GM23338 (cell line): ENCODE results near the gene ACSL6. TPM values are rescaled to one million over a fixed set of nuclear protein-coding genes. Genes with fewer than 3 reads are reported as not detected.

Source experiments
- ATAC-seq: fragments of 200-7000 bp; cut with Tn5 transposase; 3 replicates; pipeline ENCODE4 v1.9.1; 2020
- DNase-seq: peaks from one replicate; pipeline ENCODE4 v3.0.0-alpha.2; 2015; ENCODE audit warnings: low spot score
- H2AFZ ChIP-seq: fragments of 200-600 bp; sonication (generic); 2 replicates; pipeline ENCODE4 v1.8.0; 2016; ENCODE audit warnings: antibody characterized with exemption, mild to moderate bottlenecking, moderate library complexity
- H3F3A ChIP-seq: fragments of 200-600 bp; sonication (generic); replicated peaks from 2 replicates; pipeline ENCODE4 v1.8.0; 2017; ENCODE audit warnings: antibody characterized with exemption, mixed run types, low read depth
- H3K27ac ChIP-seq: fragments of 200-600 bp; sonication (generic); 2 replicates; pipeline ENCODE4 v1.6.1; 2016; ENCODE audit warnings: low read depth
- H3K27me3 ChIP-seq: fragments of 200-600 bp; sonication (generic); 2 replicates; pipeline ENCODE4 v1.8.0; 2016; ENCODE audit warnings: mild to moderate bottlenecking, mixed run types, moderate library complexity; ENCODE audit not compliant: insufficient read depth
- H3K36me3 ChIP-seq: fragments of 200-600 bp; sonication (generic); 2 replicates; pipeline ENCODE4 v1.8.0; 2016; ENCODE audit warnings: mild to moderate bottlenecking; ENCODE audit not compliant: insufficient read depth
- H3K4me1 ChIP-seq: fragments of 200-600 bp; sonication (generic); 2 replicates; pipeline ENCODE4 v1.8.0; 2016; ENCODE audit warnings: mild to moderate bottlenecking, moderate library complexity; ENCODE audit not compliant: insufficient read depth
- H3K4me2 ChIP-seq: fragments of 200-600 bp; sonication (generic); 2 replicates; pipeline ENCODE4 v1.7.1; 2017; ENCODE audit warnings: mixed run types
- H3K4me3 ChIP-seq: fragments of 200-600 bp; sonication (generic); 2 replicates; pipeline ENCODE4 v1.6.1; 2016; ENCODE audit warnings: mixed run types
- H3K79me2 ChIP-seq: fragments of 200-600 bp; sonication (generic); replicated peaks from 2 replicates; pipeline ENCODE4 v1.8.0; 2017; ENCODE audit warnings: mild to moderate bottlenecking; ENCODE audit not compliant: insufficient read depth
- H3K9me2 ChIP-seq: fragments of 200-600 bp; sonication (generic); 2 replicates; pipeline ENCODE4 v1.8.0; 2017; ENCODE audit not compliant: insufficient read depth
- H4K20me1 ChIP-seq: fragments of 200-600 bp; sonication (generic); replicated peaks from 2 replicates; pipeline ENCODE4 v1.8.0; 2017; ENCODE audit warnings: mild to moderate bottlenecking; ENCODE audit not compliant: insufficient read depth
- H3K27ac Mint-ChIP-seq: 2 replicates; pipeline ENCODE4 v1.8.0; 2020; ENCODE audit warnings: inconsistent platforms, mild to moderate bottlenecking, moderate library complexity, mixed read lengths
- H3K27me3 Mint-ChIP-seq: 3 replicates; pipeline ENCODE4 v1.8.0; 2022; ENCODE audit warnings: low read depth, mild to moderate bottlenecking, moderate library complexity, mixed read lengths, inconsistent platforms; ENCODE audit not compliant: insufficient read depth, poor library complexity
- H3K36me3 Mint-ChIP-seq: 3 replicates; pipeline ENCODE4 v1.8.0; 2021; ENCODE audit warnings: low read depth, mild to moderate bottlenecking, inconsistent platforms, moderate library complexity, mixed read lengths
- H3K4me1 Mint-ChIP-seq: 3 replicates; pipeline ENCODE4 v1.8.0; 2020; ENCODE audit warnings: mild to moderate bottlenecking, inconsistent platforms, mixed read lengths
- H3K4me3 Mint-ChIP-seq: 3 replicates; pipeline ENCODE4 v1.8.0; 2021; ENCODE audit warnings: moderate library complexity, mild to moderate bottlenecking, inconsistent platforms, mixed read lengths
- H3K9me3 Mint-ChIP-seq: 3 replicates; pipeline ENCODE4 v1.8.0; 2020; ENCODE audit warnings: moderate library complexity, mild to moderate bottlenecking, inconsistent platforms, mixed read lengths
- EZH2 ChIP-seq: fragments of 200-600 bp; sonication (generic); IDR thresholded peaks from one replicate; pipeline ENCODE4 v1.8.0; 2017; ENCODE audit warnings: antibody characterized with exemption, mild to moderate bottlenecking, low read depth; ENCODE audit not compliant: unreplicated experiment
- JUNB ChIP-seq: IDR thresholded peaks from one replicate; pipeline ENCODE4 v1.6.1; 2016; ENCODE audit warnings: antibody characterized with exemption; ENCODE audit not compliant: unreplicated experiment
- NANOG ChIP-seq: IDR thresholded peaks from 2 replicates; pipeline ENCODE4 v1.6.1; 2016; ENCODE audit warnings: antibody characterized with exemption, borderline replicate concordance
- STAT1 ChIP-seq: IDR thresholded peaks from one replicate; pipeline ENCODE4 v1.6.1; 2016; ENCODE audit warnings: antibody characterized with exemption; ENCODE audit not compliant: unreplicated experiment
- polyA plus RNA-seq: library from polyadenylated mRNA; unstranded; fragments of >200 nt; fragmentation: Nextera tagmentation; extraction: Ambion mirVana; gene quantifications from 2 replicates; pipeline ENCODE4 v1.2.1, GENCODE V29; 2016
- total RNA-seq: library from RNA; depleted of rRNA; stranded (reverse); fragments of >200 nt; shearing (Covaris generic); gene quantifications from 2 replicates; pipeline ENCODE4 v1.2.3, GENCODE V29; 2014
- TF ChIP-seq, protein P1 (sequence below), 2 experiments: fragments of 200-600 bp in 1 of 2; sonication (generic) in 1 of 2; conservative IDR thresholded peaks; 2 replicates each; pipeline versions ENCODE4 v1.5.1 to v1.6.1; 2016 to 2017; ENCODE audit warnings: antibody characterized with exemption in 2 of 2, low read depth in 2 of 2, mild to moderate bottlenecking in 2 of 2, moderate library complexity in 1 of 2
- TF ChIP-seq, protein P2 (sequence below): IDR thresholded peaks from one replicate; pipeline ENCODE4 v1.6.1; 2018; ENCODE audit warnings: antibody characterized with exemption; ENCODE audit not compliant: unreplicated experiment
- TF ChIP-seq, protein P3 (sequence below): IDR thresholded peaks from 2 replicates; pipeline ENCODE4 v1.6.1; 2016; ENCODE audit warnings: antibody characterized with exemption

Gene ACSL6
- total and polyA plus RNA-seq, 2 experiments from 2014 or later: 0.76 to 3.6 TPM

DNA sequence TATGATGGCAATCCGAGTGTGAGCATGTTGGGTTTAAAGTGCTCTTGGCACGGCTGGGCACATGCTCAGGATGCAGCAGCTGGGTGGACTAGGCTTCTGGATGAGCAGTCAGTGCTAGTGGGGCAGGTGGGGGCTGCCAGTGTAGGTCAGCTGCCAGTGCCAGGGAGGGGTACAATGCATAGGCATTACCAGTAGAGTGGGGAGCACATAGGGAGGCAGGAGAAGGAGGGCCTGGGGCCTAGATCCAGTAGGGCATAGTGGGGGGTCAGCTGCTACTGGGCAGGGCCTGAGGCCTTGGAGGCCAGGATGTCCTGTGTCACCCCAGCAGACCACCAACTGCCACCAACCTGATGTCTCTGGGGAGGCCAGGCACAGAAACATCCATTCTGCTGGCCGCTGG is 24.2 kb downstream of the ACSL6 start (continued):
- TF ChIP-seq, protein P1, sequence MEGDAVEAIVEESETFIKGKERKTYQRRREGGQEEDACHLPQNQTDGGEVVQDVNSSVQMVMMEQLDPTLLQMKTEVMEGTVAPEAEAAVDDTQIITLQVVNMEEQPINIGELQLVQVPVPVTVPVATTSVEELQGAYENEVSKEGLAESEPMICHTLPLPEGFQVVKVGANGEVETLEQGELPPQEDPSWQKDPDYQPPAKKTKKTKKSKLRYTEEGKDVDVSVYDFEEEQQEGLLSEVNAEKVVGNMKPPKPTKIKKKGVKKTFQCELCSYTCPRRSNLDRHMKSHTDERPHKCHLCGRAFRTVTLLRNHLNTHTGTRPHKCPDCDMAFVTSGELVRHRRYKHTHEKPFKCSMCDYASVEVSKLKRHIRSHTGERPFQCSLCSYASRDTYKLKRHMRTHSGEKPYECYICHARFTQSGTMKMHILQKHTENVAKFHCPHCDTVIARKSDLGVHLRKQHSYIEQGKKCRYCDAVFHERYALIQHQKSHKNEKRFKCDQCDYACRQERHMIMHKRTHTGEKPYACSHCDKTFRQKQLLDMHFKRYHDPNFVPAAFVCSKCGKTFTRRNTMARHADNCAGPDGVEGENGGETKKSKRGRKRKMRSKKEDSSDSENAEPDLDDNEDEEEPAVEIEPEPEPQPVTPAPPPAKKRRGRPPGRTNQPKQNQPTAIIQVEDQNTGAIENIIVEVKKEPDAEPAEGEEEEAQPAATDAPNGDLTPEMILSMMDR (conservative IDR thresholded peaks at IDR 0.05; ENCODE audit: low read depth in 2 of 2): no peak
- TF ChIP-seq STAT1 (no peak), JUNB (no peak)
- TF ChIP-seq, protein P2, sequence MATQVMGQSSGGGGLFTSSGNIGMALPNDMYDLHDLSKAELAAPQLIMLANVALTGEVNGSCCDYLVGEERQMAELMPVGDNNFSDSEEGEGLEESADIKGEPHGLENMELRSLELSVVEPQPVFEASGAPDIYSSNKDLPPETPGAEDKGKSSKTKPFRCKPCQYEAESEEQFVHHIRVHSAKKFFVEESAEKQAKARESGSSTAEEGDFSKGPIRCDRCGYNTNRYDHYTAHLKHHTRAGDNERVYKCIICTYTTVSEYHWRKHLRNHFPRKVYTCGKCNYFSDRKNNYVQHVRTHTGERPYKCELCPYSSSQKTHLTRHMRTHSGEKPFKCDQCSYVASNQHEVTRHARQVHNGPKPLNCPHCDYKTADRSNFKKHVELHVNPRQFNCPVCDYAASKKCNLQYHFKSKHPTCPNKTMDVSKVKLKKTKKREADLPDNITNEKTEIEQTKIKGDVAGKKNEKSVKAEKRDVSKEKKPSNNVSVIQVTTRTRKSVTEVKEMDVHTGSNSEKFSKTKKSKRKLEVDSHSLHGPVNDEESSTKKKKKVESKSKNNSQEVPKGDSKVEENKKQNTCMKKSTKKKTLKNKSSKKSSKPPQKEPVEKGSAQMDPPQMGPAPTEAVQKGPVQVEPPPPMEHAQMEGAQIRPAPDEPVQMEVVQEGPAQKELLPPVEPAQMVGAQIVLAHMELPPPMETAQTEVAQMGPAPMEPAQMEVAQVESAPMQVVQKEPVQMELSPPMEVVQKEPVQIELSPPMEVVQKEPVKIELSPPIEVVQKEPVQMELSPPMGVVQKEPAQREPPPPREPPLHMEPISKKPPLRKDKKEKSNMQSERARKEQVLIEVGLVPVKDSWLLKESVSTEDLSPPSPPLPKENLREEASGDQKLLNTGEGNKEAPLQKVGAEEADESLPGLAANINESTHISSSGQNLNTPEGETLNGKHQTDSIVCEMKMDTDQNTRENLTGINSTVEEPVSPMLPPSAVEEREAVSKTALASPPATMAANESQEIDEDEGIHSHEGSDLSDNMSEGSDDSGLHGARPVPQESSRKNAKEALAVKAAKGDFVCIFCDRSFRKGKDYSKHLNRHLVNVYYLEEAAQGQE: no peak

DNA sequence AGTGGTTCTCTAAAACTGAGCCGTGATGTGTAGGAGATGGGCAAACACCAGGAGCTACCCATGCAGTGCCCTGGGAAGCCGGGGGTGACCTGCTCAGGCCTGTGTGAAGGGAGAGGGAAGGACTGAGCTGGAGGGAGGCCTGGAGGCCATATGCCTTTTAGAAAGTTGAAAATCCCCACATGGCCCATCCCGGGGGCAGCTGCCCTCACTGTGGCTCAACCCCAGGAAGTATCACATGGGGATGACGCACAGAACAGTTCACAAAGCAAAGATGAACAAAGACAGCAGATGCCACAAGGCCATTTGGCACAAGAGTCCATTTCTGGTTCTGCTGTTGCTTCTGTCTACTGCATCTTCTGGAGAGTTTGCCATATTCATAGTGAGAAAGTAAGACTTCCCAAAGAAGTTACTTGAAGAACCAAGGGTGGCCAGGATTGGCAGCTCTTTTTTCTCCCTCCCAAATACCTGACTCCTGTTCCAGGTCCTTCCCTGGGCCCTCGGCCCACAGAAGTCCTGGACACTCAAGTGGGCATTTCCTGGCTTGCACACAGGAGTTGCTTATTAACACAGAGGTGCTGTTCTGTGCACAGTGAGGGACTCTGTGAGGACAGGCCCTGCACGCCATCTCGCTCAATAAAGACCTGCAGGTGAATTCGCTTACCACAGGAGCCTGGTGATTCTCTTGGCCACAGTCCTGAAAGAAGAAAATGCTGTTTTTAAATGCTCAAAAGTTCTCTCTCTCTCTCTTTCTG is 25.1 kb downstream of the ACSL6 start:
- H3K4me3 Mint-ChIP-seq: no peak overlapping the region
- peaks cover 2% of the 10 kb centered on the region for H3K27me3 Mint-ChIP-seq
- H3K27ac Mint-ChIP-seq: no peak overlapping the region
- Histone ChIP-seq H3K9me2 (no peaks in the 10 kb centered on the region), H3K36me3 (no peaks in the 10 kb centered on the region), H3K27me3 (no peaks in the 10 kb centered on the region), H3K4me1 (no peaks in the 10 kb centered on the region), H3K4me3 (no peak overlapping the region), H3K27ac (no peak overlapping the region), H4K20me1 (no peaks in the 10 kb centered on the region), H3K79me2 (no peaks in the 10 kb centered on the region), H3F3A (no peaks in the 10 kb centered on the region), H2AFZ (no peak overlapping the region), H3K4me2 (no peak overlapping the region)
- ATAC-seq (no peak), DNase-seq (no peak)
- H3K4me1 Mint-ChIP-seq: no peaks in the 10 kb centered on the region
- H3K9me3 Mint-ChIP-seq: no peaks in the 10 kb centered on the region
- H3K36me3 Mint-ChIP-seq: no peaks in the 10 kb centered on the region
- TF ChIP-seq EZH2: no peak
- TF ChIP-seq, protein P3, sequence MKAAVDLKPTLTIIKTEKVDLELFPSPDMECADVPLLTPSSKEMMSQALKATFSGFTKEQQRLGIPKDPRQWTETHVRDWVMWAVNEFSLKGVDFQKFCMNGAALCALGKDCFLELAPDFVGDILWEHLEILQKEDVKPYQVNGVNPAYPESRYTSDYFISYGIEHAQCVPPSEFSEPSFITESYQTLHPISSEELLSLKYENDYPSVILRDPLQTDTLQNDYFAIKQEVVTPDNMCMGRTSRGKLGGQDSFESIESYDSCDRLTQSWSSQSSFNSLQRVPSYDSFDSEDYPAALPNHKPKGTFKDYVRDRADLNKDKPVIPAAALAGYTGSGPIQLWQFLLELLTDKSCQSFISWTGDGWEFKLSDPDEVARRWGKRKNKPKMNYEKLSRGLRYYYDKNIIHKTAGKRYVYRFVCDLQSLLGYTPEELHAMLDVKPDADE: no peak
- no peak for TF ChIP-seq NANOG
